GM23338 (cell line): ENCODE measurements around the gene OR6C65.

Source experiments
- CTCF ChIP-seq, 2 experiments: fragments of 200-600 bp in 1 of 2; sonication (generic) in 1 of 2; conservative IDR thresholded peaks; 2 replicates each; pipeline versions ENCODE4 v1.5.1 to v1.6.1; 2016 to 2017; ENCODE audit warnings: antibody characterized with exemption in 2 of 2, low read depth in 2 of 2, mild to moderate bottlenecking in 2 of 2, moderate library complexity in 1 of 2
- EZH2phosphoT487 ChIP-seq: fragments of 200-600 bp; sonication (generic); IDR thresholded peaks from one replicate; pipeline ENCODE4 v1.8.1; 2018; ENCODE audit warnings: antibody characterized with exemption; ENCODE audit not compliant: unreplicated experiment

- TF ChIP-seq CTCF (conservative IDR thresholded peaks at IDR 0.05; ENCODE audit: low read depth in 2 of 2) (no peak), EZH2phosphoT487 (no peak)
These were observed 45.0 kb downstream of the OR6C65 start for GRCh38 chr12:55445357-55445756.
